Skin of body (tissue), 3 donors: ENCODE results near the gene AEBP2. TPM values are rescaled to one million over a fixed set of nuclear protein-coding genes. Genes with fewer than 3 reads are reported as not detected.
"Not testable (repeated sequence)": the region's sequence is repeated elsewhere in the genome, so short reads cannot be mapped to it uniquely, and the experiment has no call there.

Experiments
- DNase-seq: peaks from one replicate; lab custom pipeline; 2025; lab: John Stamatoyannopoulos, UW
- small RNA-seq: library from RNA; depleted of rRNA; stranded (forward); fragments of <200 nt; gene quantifications from one replicate; pipeline ENCODE3, GENCODE V24; 2014; ENCODE audit warnings: low replicate concordance
- total RNA-seq: library from RNA; depleted of rRNA; stranded (reverse); fragments of >200 nt; gene quantifications from one replicate; pipeline ENCODE4 v1.2.3, GENCODE V29; 2014

Gene AEBP2
- total RNA-seq, 1 donor from 2014 or later: 43.8 TPM

DNA sequence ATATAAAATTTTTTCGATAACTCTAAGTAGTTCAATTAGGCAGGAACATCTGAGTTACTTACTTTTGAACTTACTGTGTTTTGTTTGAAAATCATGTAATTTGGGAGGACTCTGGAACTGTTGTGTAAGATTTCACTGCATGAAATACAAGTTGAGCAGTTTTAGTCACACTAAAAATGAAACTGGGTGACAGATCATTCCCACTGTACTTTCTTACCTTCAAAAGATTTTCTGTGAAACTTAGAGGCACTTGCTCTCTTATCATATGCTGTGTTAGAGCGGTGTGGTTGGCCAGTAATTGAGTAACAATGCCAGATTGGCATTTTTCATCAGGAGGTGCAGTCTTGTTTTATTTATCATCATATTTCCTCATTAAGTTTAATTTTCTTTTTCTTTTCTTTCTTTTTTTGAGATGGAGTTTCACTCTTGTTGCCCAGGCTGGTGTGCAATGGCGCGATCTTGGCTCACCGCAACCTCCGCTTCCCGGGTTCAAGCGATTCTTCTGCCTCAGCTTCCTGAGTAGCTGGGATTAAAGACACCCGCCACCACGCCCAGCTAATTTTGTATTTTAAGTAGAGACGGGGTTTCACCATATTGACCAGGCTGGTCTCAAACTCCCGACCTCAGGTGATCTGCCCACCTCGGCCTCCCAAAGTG, 113.3 kb downstream of the AEBP2 start:
- DNase-seq: not testable (repeated sequence)

GRCh38 chr12:19553175-19553574, 113.9 kb downstream of the AEBP2 start:
- peak; percentile 65 for DNase-seq

- no peak for DNase-seq
Measured at GRCh38 chr12:19561411-19561961, 122.2 kb downstream of the AEBP2 start.

Small RNAs within 50 kb of the gene (small RNA-seq; reads per million reads assigned to genes)
- gene AC091805.2 (not detected), gene RNU6-254P (not detected)
